HepG2 (cell line): Measurements from ENCODE around the gene OR6X1. TPM values are rescaled to one million over a fixed set of nuclear protein-coding genes. Genes with fewer than 3 reads are reported as not detected.

Source experiments
- ATAC-seq: fragments of 200-7000 bp; cut with Tn5 transposase; 3 replicates; pipeline ENCODE4 v1.9.1; 2020; ENCODE audit warnings: mild to moderate bottlenecking, moderate library complexity
- BruUV-seq: library from RNA; stranded (reverse); fragments of 400-500 nt; replicated peaks from 2 replicates; lab custom pipeline; 2021; lab: Mats Ljungman, UMichigan
- CTCF ChIA-PET: fragments of 300-600 bp; formaldehyde crosslinking; extraction: SDS; loops from one replicate; lab custom pipeline; 2021; ENCODE audit warnings: low total read pairs, inconsistent platforms, low intra/inter-chr PET ratio; lab: Yijun Ruan, JAX
- POLR2A ChIA-PET: fragments of 350-600 bp; sonication (Branson Sonifier 250); formaldehyde crosslinking; loops from one replicate; lab custom pipeline; 2020; ENCODE audit warnings: antibody characterized with exemption, inconsistent platforms; lab: Yijun Ruan, JAX
- DNase-seq: peaks from one replicate; pipeline ENCODE4 v3.0.0-alpha.2; 2015; ENCODE audit warnings: low spot score
- FAIRE-seq: peaks from 3 replicates; lab custom pipeline; 2011; peaks lifted over from hg19 to GRCh38; lab: Jason Lieb, UNC
- H2AFZ ChIP-seq: one replicate; pipeline ENCODE4 v1.6.1; 2011; ENCODE audit warnings: low read length, inconsistent platforms
- H3K27ac ChIP-seq: fragments of 300-600 bp; 3 replicates; pipeline ENCODE4 v1.8.0; 2011; ENCODE audit warnings: mixed run types, mild to moderate bottlenecking, mixed read lengths, low read length, inconsistent platforms; ENCODE audit not compliant: insufficient read depth; ENCODE audit errors: extremely low read length
- H3K27me3 ChIP-seq, 2 experiments: fragments of 200-600 bp in 1 of 2; 2 replicates in 1 of 2; 3 replicates in 1 of 2; pipeline versions ENCODE4 v1.6.0 to v1.8.0; 2011; ENCODE audit warnings: low read length in 2 of 2, mild to moderate bottlenecking in 2 of 2, moderate library complexity in 2 of 2, inconsistent platforms in 1 of 2; ENCODE audit not compliant: insufficient read depth in 2 of 2, control insufficient read depth in 1 of 2
- H3K36me3 ChIP-seq, 2 experiments: fragments of 200-600 bp in 1 of 2; replicated peaks in 1 of 2; 2 replicates in 1 of 2; 3 replicates in 1 of 2; pipeline versions ENCODE4 v1.5.1 to v1.8.0; 2011; ENCODE audit warnings: low read length in 2 of 2, inconsistent platforms in 1 of 2; ENCODE audit not compliant: insufficient read depth in 2 of 2, control insufficient read depth in 1 of 2
- H3K4me1 ChIP-seq: 2 replicates; pipeline ENCODE4 v1.5.1; 2012; ENCODE audit warnings: low read length, inconsistent platforms; ENCODE audit not compliant: insufficient read depth
- H3K4me2 ChIP-seq: 2 replicates; pipeline ENCODE4 v1.6.0; 2011; ENCODE audit warnings: low read depth, low read length, inconsistent platforms
- H3K4me3 ChIP-seq, 3 experiments: fragments of 200-600 bp in 1 of 3; sonication (generic), shearing (Covaris generic) in 1 of 3; replicated peaks in 1 of 3; 2 replicates each; pipeline ENCODE4 v1.5.1; 2011 to 2016; ENCODE audit warnings: low read length in 3 of 3, inconsistent platforms in 2 of 3, low read depth in 2 of 3, mild to moderate bottlenecking in 2 of 3, control low read depth in 1 of 3, mixed read lengths in 1 of 3; ENCODE audit not compliant: insufficient read depth in 1 of 3
- H3K79me2 ChIP-seq: one replicate; pipeline ENCODE4 v1.6.1; 2011; ENCODE audit warnings: low read length, inconsistent platforms; ENCODE audit not compliant: insufficient read depth
- H3K9ac ChIP-seq: 2 replicates; pipeline ENCODE4 v1.6.0; 2011; ENCODE audit warnings: mild to moderate bottlenecking, low read depth, low read length, inconsistent platforms; ENCODE audit not compliant: insufficient read depth
- H3K9me3 ChIP-seq: 2 replicates; pipeline ENCODE4 v1.5.1; 2012; ENCODE audit warnings: mild to moderate bottlenecking, low read length
- H4K20me1 ChIP-seq: 2 replicates; pipeline ENCODE4 v1.6.0; 2011; ENCODE audit warnings: inconsistent platforms, mild to moderate bottlenecking, low read length, moderate library complexity; ENCODE audit not compliant: insufficient read depth
- ATF4 ChIP-seq, 2 experiments: fragments of 450-650 bp in 1 of 2; sonication (generic) in 1 of 2; formaldehyde crosslinking; IDR thresholded peaks; 2 replicates each; pipeline versions ENCODE4 v1.5.0 to v1.8.0; 2020 to 2022; ENCODE audit warnings: mild to moderate bottlenecking in 1 of 2, missing genetic modification reagents in 1 of 2
- ATF7 ChIP-seq, 2 experiments: fragments of 450-650 bp in 1 of 2; sonication (generic) in 1 of 2; formaldehyde crosslinking in 1 of 2; IDR thresholded peaks; 2 replicates each; pipeline versions ENCODE4 v1.4.0 to v1.6.1; 2016 to 2020; ENCODE audit warnings: antibody characterized with exemption in 1 of 2, mild to moderate bottlenecking in 1 of 2, missing genetic modification reagents in 1 of 2
- CEBPB ChIP-seq: IDR thresholded peaks from 2 replicates; pipeline ENCODE4 v1.6.1; 2011; ENCODE audit warnings: low read depth, low read length, improper control_type of control experiment, borderline replicate concordance
- ERF ChIP-seq: IDR thresholded peaks from 2 replicates; pipeline ENCODE4 v1.6.1; 2018; ENCODE audit warnings: missing biosample characterization, missing genetic modification reagents
- MED1 ChIP-seq: sonication (generic); formaldehyde crosslinking; IDR thresholded peaks from 2 replicates; pipeline ENCODE4 v1.4.0; 2020; ENCODE audit warnings: missing genetic modification reagents
- PAWR ChIP-seq: sonication (generic); formaldehyde crosslinking; IDR thresholded peaks from 2 replicates; pipeline ENCODE4 v1.4.0; 2020; ENCODE audit warnings: missing genetic modification reagents, mild to moderate bottlenecking, borderline replicate concordance
- PRDM15 ChIP-seq: sonication (generic); formaldehyde crosslinking; IDR thresholded peaks from 2 replicates; pipeline ENCODE4 v1.4.0; 2020; ENCODE audit warnings: missing genetic modification reagents
- RBM39 ChIP-seq: fragments of 200-400 bp; formaldehyde crosslinking; IDR thresholded peaks from one replicate; pipeline ENCODE4 v1.6.1; 2018; ENCODE audit warnings: antibody characterized with exemption, mild to moderate bottlenecking, low read depth, low read length; ENCODE audit not compliant: poor library complexity, severe bottlenecking
- TBP ChIP-seq: sonication (generic); formaldehyde crosslinking; IDR thresholded peaks from 2 replicates; pipeline ENCODE4 v1.5.0; 2020; ENCODE audit warnings: missing genetic modification reagents
- TFDP1 ChIP-seq: IDR thresholded peaks from 2 replicates; pipeline ENCODE4 v1.6.1; 2016; ENCODE audit warnings: missing compliant biosample characterization, missing genetic modification reagents, borderline replicate concordance
- TFDP2 ChIP-seq: sonication (generic); formaldehyde crosslinking; IDR thresholded peaks from 2 replicates; pipeline ENCODE4 v1.4.0; 2020; ENCODE audit warnings: missing genetic modification reagents
- WGBS: methylation state at CpG from one replicate; pipeline ENCODE4 v1.1.6; 2017; ENCODE audit warnings: low lambda C conversion rate; 5-methylcytosine and 5-hydroxymethylcytosine counted together
- in situ Hi-C: cut with HindIII; loops from 2 replicates; pipeline ENCODE4 v1.10.0; 2017; ENCODE audit warnings: low pct_unique_long_range_greater_than_20kb; ENCODE audit not compliant: extremely low pct_ligation_motif_present
- intact Hi-C: fragments of 100-400 bp; cut with micrococcal nuclease; formaldehyde crosslinking; loops from one replicate; pipeline ENCODE4 v1.10.0; 2022; ENCODE audit not compliant: unreplicated experiment
- polyA plus RNA-seq, 8 experiments: library from polyadenylated mRNA; depleted of rRNA in 3 of 8; stranded (reverse) in 7 of 8; unstranded in 1 of 8; fragments of >200 nt; fragmentation: Illumina TruSeq in 4 of 8; extraction: Trizol in 4 of 8; gene quantifications; 2 replicates each; pipeline versions ENCODE4 v1.2.1 to v1.2.3, GENCODE V29; 2011 to 2016; ENCODE audit warnings: low read depth in 4 of 8, missing spikeins in 1 of 8, mixed read lengths in 1 of 8; ENCODE audit not compliant: insufficient read depth in 1 of 8
- total RNA-seq, 5 experiments: library from RNA; depleted of rRNA; stranded (reverse); fragments of >200 nt; fragmentation: Illumina TruSeq; extraction: Trizol; gene quantifications; 2 replicates each; pipeline ENCODE4 v1.2.3, GENCODE V29; 2016; ENCODE audit warnings: low read depth in 1 of 5

The OR6X1 gene
- total and polyA plus RNA-seq, 2 of the 13 experiments (the other 11 are each of a cell fraction or from before 2014, with no cell fraction given), result not detected

- no peak overlapping the region for H3K27ac ChIP-seq
- POLR2A ChIA-PET, result no interaction called here
- 91% methylated on average over 3 of the region's 3 CpGs for WGBS
Measured at GRCh38 chr11:123736769-123737168, 17.5 kb downstream of the OR6X1 start.

GRCh38 chr11:123729602-123730001 is 24.7 kb downstream of the OR6X1 start:
- Histone ChIP-seq H2AFZ (no peak overlapping the region), H3K9ac (no peak overlapping the region), H3K4me3 (no peak overlapping the region)
- CTCF ChIA-PET, result no interaction called here
- no peak for FAIRE-seq
- no peak for TF ChIP-seq ERF (CRISPR knock-in tag)
- TF ChIP-seq ATF7 (IDR thresholded peaks at IDR 0.05), result no peak
- no peak for TF ChIP-seq ATF7 (CRISPR knock-in tag; IDR thresholded peaks at IDR 0.05)
- TF ChIP-seq TFDP2 (CRISPR knock-in tag), result no peak
- no peak for TF ChIP-seq ATF4 (CRISPR knock-in tag; IDR thresholded peaks at IDR 0.05)
- no peak for TF ChIP-seq PRDM15 (CRISPR knock-in tag)
- no peak for TF ChIP-seq TFDP1 (CRISPR knock-in tag)
- no peak for TF ChIP-seq PAWR (CRISPR knock-in tag)
- TF ChIP-seq MED1, result no peak
- no peak for TF ChIP-seq RBM39
- TF ChIP-seq, all 625 proteins: peak for 0
- Histone ChIP-seq H3K4me2 (no peak overlapping the region), H3K9me3 (no peaks in the 10 kb centered on the region), H3K27me3 (no peaks in the 10 kb centered on the region), H3K36me3 (peaks cover 23 to 70% of the 10 kb centered on the region in 2 experiments), H4K20me1 (no peaks in the 10 kb centered on the region), H3K27ac (no peak overlapping the region), H3K79me2 (no peaks in the 10 kb centered on the region), H3K4me1 (no peaks in the 10 kb centered on the region)
- DNase-seq (no peak), ATAC-seq (no peak)
- POLR2A ChIA-PET, result no interaction called here
- BruUV-seq, result no TSS peak
- WGBS, result 98% methylated on average over 7 of the region's 8 CpGs
- in situ Hi-C loops (no loop called here), intact Hi-C loops (no loop called here)

More at GRCh38 chr11:123736769-123737168, 17.5 kb downstream of the OR6X1 start:
- Histone ChIP-seq H2AFZ (no peak overlapping the region), H3K4me3 (no peak overlapping the region), H3K9me3 (no peaks in the 10 kb centered on the region), H3K27me3 (no peaks in the 10 kb centered on the region), H3K9ac (no peak overlapping the region), H4K20me1 (no peaks in the 10 kb centered on the region), H3K4me2 (no peak overlapping the region), H3K4me1 (peaks cover 15% of the 10 kb centered on the region), H3K36me3 (peaks cover 5 to 26% of the 10 kb centered on the region in 2 experiments; a peak in 4 of 5 replicates), H3K79me2 (peaks cover 32% of the 10 kb centered on the region)
- ATAC-seq (no peak), FAIRE-seq (no peak), DNase-seq (no peak)
- no TSS peak for BruUV-seq
- CTCF ChIA-PET, result no interaction called here
- in situ Hi-C loops, result no loop called here
- intact Hi-C loops, result no loop called here
- TF ChIP-seq TBP (CRISPR knock-in tag) (no peak), ATF7 (IDR thresholded peaks at IDR 0.05) (peak; percentile 50), ATF7 (CRISPR knock-in tag; IDR thresholded peaks at IDR 0.05) (no peak), CEBPB (peak; percentile 57; the same call in 1 of the 2 replicates)
